GM20431 (cell line): ENCODE measurements around the gene BBX.

Experiments used
- in situ Hi-C: fragments of 300-500 bp; cut with MseI, MboI; formaldehyde crosslinking; loops from one replicate; pipeline ENCODE4 v1.15.0; 2020; ENCODE audit warnings: low sequenced_read_pairs; ENCODE audit not compliant: unreplicated experiment

BBX gene

DNA sequence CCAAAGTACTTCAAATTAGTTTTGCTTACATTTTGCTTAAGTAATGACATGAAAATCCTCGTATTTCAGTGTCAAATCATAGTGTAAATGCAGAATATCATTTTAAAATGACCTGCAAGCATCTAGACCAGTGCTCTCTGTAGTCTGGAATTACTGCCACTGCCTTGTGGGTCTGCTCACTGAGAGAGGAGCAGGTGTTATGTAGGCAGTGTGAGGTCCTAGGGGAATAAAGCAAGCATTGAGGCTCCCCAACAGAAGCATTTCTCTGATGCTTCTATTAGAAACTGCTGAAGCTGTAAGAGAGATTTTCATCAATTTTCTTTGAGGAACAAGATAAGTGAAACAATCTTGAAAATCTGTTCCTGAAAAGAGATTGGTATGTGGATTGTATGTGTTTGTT is 253.2 kb downstream of the BBX start:
- in situ Hi-C loops, result no loop called here

- in situ Hi-C loops, result no loop called here
These were observed 258.5 kb downstream of the BBX start for GRCh38 chr3:107781253-107781652.

GRCh38 chr3:107782054-107782453 is 259.3 kb downstream of the BBX start:
- in situ Hi-C loops, result no loop called here

- in situ Hi-C loops, result no loop called here
These were observed 267.9 kb downstream of the BBX start for GRCh38 chr3:107790612-107791011.

GRCh38 chr3:107791027-107791426 is 268.3 kb downstream of the BBX start:
- in situ Hi-C loops, result no loop called here

DNA sequence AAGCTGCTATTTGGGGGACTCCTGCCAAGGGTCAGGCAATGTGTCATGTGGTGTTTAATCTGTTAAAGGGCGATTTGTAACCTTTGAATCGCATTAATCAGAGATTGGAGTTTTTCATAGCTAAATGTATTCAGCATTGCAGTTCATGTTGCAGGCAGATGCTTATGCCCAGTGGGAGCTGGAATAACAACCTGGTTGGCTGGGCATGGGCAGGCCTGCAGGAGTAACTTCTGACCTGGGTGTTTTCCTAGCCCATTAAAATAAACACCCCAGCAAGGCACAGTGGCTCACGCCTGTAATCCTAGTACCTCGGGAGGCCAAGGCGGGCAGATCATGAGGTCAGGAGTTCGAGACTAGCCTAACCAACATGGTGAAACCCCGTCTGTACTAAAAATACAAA is 268.7 kb downstream of the BBX start:
- in situ Hi-C loops, result no loop called here

DNA sequence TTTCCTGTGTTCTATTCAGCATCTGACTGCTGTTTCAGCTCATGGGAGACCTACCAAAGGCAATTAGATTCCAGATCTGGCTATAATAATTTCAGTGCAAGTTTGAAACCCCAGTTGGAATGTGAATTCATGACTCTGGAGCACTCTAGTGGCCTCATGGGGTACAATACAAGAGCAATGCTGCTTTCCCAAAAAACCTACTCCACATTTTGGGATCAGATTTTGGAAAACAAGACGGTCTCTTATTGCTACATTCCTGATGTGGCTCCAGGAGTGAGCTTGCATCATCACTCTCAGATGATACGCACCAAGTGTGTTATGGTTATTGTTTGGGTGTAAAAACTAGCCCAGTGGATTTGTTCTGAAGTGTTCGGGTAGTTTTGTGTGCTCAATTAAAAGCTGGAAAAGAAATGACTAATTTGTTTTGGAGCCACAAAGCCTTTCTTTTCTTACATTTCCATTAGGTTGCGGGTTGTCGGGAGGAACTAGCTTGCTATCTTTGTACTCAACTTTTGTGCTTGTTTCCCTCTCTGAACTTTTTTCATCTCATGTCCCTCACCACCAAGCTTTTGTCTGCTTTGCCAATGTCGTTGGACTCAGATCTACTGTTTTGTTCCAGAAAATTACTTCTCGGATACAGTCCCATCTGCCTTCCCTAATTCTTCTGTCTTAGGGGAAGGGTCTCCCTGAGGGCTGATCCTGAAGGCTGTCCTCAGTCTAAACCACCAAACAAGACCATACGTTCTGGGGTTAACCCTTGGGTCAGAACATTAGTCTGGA is 272.1 kb downstream of the BBX start:
- in situ Hi-C loops, result no loop called here

GRCh38 chr3:107795514-107796094 is 272.8 kb downstream of the BBX start:
- in situ Hi-C loops, result no loop called here

DNA sequence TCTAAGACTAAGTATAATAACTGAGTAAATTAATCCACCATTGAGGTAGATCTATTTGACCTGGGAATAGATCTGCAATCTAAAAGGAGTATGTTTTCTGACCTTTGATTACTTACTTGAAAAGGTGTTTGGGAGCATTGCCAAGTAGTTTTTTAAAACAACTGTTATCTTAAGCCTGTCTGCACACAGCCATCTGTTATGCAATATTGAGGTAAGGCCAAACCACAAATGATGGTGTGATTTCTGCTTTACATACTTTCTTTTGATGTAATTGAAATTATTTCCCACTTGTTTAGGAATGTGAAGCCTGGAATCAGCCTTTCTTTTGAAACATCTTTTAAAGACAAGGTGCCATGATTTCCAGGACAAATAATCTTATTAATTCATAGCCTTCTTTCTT is 274.0 kb downstream of the BBX start:
- in situ Hi-C loops, result no loop called here

DNA sequence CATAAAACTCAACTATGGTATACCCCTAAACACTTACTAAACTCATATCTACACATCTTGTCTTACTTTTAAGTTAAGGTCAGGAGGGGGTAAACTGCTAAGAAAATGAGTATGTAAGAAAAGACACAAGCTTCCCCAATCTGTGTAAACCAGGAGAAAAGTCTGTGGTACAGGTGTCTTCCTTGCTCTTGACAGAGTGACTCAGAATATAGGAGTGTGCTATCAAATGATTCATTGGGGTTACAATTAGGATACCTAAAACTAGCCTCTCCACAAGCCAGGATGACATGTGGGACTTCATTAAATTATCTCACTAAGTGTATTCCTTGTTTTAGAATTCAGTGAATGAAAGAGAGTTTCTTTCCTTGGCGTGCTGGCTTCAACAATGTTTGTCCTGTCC is 274.8 kb downstream of the BBX start:
- in situ Hi-C loops, result no loop called here

DNA sequence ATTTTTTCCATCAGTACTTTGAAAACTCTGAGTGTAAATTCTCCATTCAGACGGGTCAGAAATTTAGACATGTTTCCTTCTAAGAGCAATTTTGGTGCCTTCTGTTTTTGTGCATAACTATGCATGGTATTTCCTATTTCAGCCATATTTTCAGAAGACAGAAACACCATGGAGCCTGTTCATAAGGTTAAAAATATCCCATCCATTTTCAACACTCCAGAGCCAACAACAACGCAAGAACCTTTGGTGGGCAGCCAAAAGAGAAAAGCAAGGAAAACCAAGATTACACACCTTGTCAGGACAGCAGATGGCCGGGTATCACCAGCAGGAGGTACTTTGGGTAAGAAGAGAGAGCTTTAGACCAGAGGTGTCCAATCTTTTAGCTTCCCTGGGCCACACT is 275.6 kb downstream of the BBX start:
- in situ Hi-C loops, result no loop called here

DNA sequence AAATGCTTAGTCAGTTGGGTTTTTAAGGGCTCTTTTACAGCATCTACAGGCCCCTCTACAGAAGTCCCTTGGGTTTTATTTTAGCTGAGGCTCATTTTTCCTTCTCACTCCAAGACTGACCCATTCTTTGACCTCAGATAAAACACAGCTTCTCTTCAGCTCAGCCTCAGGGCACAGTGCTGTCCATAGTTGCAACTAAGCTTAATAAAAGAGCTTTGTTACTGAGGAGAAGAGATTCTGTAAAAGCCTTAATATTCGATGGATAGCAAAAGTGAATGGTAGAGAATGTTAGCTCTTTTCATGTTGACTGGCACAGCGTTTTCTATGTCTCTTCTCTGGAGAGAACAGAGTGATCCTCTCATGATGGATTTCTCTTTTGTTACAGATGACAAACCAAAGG is 277.9 kb downstream of the BBX start:
- in situ Hi-C loops, result no loop called here

- in situ Hi-C loops, result no loop called here
These were observed 280.4 kb downstream of the BBX start for GRCh38 chr3:107803170-107803569.

GRCh38 chr3:107806021-107806420 is 283.3 kb downstream of the BBX start:
- in situ Hi-C loops, result no loop called here

DNA sequence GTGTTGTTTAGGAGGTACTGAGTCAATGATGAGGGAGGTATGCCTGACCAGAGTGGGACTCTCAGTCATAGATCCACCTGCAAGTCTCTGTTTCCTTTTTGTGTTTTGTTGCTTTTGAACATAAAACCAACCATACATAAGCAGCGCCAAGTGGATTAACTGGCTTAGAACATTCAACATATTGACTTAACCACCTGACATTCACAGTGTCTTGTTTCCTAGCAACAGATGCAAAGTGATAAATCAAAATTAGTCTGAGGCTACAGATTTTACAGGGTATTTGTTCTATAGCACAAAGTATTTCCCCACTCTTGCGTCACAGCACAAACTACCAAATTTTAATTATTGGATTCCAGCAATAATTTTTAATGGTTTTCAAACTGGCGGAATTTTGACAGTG is 283.8 kb downstream of the BBX start:
- in situ Hi-C loops, result no loop called here

DNA sequence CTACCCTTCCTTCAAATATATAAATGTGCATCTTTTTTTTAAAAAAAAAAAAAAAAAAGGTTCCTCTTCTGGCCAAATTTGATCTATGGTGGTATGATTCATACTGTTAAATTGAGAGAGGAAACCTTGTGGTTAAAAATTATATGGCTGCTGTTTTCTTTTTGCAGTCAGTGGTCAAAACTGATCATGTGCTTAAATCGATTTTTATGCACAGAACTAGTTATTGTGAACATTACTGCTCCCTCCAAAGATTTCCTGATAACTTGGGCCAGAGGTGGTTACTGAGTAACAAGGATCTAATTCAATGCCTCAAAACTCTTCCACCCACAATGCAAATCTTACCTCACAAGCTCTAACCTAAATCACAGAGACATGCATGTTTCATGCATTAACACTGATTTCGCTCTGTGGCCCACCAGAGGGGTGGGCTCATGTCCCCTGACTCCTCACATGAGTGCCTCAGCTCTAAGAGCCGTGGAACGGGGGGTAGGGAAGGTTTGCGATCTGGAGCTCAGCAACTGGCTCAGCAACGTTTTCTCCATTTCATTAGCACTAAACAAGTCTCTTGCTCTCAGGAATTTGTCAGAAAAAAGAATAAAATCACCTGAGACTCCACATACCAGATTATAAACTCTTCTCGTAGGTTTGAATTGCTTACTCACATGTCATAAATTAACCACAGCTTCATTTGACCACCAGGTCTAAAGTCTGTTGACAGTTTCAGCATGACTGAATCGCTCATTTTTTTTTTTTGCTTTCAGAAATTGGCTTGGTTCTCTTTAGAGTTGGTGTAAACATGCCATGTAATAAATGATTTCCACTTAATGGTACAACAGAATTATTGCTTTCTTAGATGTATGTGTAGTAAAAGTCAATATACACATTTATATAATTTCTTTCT is 287.7 kb downstream of the BBX start:
- in situ Hi-C loops, result no loop called here

GRCh38 chr3:107813026-107813425 is 290.3 kb downstream of the BBX start:
- in situ Hi-C loops, result no loop called here

DNA sequence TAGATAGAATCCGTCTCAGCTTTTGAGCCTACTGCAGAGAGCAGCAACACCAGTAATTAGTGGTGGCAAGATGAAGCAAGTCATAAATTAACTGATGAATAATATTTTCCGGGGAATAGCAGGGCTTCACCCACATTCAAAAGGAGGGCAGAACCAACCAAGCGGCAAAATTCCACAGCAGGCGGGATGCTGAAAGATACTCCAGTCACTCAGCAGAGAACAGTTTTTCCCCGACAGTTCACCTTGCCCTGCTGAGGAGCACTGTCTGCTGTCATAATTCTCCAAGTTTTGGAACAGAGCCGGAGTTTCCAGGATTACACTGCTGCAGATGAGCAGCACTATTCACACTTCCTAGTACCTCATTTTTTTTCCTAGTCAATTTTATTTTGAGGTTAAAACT is 293.3 kb downstream of the BBX start:
- in situ Hi-C loops, result no loop called here

GRCh38 chr3:107817076-107817475 is 294.3 kb downstream of the BBX start:
- in situ Hi-C loops, result no loop called here

- in situ Hi-C loops, result no loop called here
These were observed 295.3 kb downstream of the BBX start for GRCh38 chr3:107818025-107818424.

GRCh38 chr3:107819656-107820055 is 296.9 kb downstream of the BBX start:
- in situ Hi-C loops, result no loop called here
